SK-N-SH (cell line): ENCODE results near the gene ASTE1. TPM values are rescaled to one million over a fixed set of nuclear protein-coding genes. Genes with fewer than 3 reads are reported as not detected.

Source experiments
- CTCF ChIA-PET: fragments of 300-600, 350-600 bp; formaldehyde crosslinking; extraction: SDS; loops from one replicate; lab custom pipeline; 2021; lab: Yijun Ruan, JAX
- POLR2A ChIA-PET: fragments of 350-600 bp; sonication (Branson Sonifier 250); formaldehyde crosslinking; extraction: SDS; loops from one replicate; lab custom pipeline; 2020; ENCODE audit warnings: antibody characterized with exemption, inconsistent platforms; lab: Yijun Ruan, JAX
- DNase-seq: peaks from one replicate; pipeline ENCODE4 v3.0.0; 2012
- H2AFZ ChIP-seq: fragments of 200-600 bp; sonication (generic); 2 replicates; pipeline ENCODE4 v1.8.1; 2016; ENCODE audit warnings: antibody characterized with exemption, mild to moderate bottlenecking, low read depth
- H3F3A ChIP-seq: fragments of 200-600 bp; sonication (generic); replicated peaks from 2 replicates; pipeline ENCODE3; 2016; ENCODE audit warnings: antibody characterized with exemption, mild to moderate bottlenecking; ENCODE audit not compliant: insufficient read depth
- H3K27ac ChIP-seq, 2 experiments: fragments of 200-500 bp in 1 of 2; fragments of 200-600 bp in 1 of 2; sonication (Bioruptor generic) in 1 of 2; sonication (generic), shearing (Covaris generic) in 1 of 2; 2 replicates each; pipeline versions ENCODE4 v1.5.1 to v1.6.1; 2014 to 2016; ENCODE audit warnings: low read depth in 2 of 2, inconsistent platforms in 1 of 2, low read length in 1 of 2, mild to moderate bottlenecking in 1 of 2, mixed read lengths in 1 of 2
- H3K27me3 ChIP-seq: fragments of 200-600 bp; sonication (generic), shearing (Covaris generic); 2 replicates; pipeline ENCODE4 v1.6.1; 2016; ENCODE audit warnings: mixed run types; ENCODE audit not compliant: insufficient read depth
- H3K36me3 ChIP-seq, 2 experiments: fragments of 200-500 bp in 1 of 2; fragments of 200-600 bp in 1 of 2; sonication (Bioruptor generic) in 1 of 2; sonication (generic) in 1 of 2; replicated peaks in 1 of 2; 2 replicates each; pipeline versions ENCODE3 to v1.5.1; 2014 to 2016; ENCODE audit warnings: low read length in 1 of 2, mild to moderate bottlenecking in 1 of 2; ENCODE audit not compliant: insufficient read depth in 2 of 2, control insufficient read depth in 1 of 2
- H3K4me1 ChIP-seq, 2 experiments: fragments of 200-500 bp in 1 of 2; fragments of 200-600 bp in 1 of 2; sonication (Bioruptor generic) in 1 of 2; sonication (generic), shearing (Covaris generic) in 1 of 2; 2 replicates each; pipeline versions ENCODE4 v1.5.1 to v1.6.1; 2014 to 2016; ENCODE audit warnings: low read depth in 1 of 2, low read length in 1 of 2, mixed run types in 1 of 2; ENCODE audit not compliant: insufficient read depth in 2 of 2, control insufficient read depth in 1 of 2
- H3K4me2 ChIP-seq: fragments of 200-600 bp; sonication (generic), shearing (Covaris generic); 2 replicates; pipeline ENCODE4 v1.6.1; 2017; ENCODE audit warnings: mixed run types
- H3K4me3 ChIP-seq, 2 experiments: fragments of 200-500 bp in 1 of 2; fragments of 200-600 bp in 1 of 2; sonication (Bioruptor generic) in 1 of 2; sonication (generic), shearing (Covaris generic) in 1 of 2; 2 replicates each; pipeline versions ENCODE4 v1.5.1 to v1.8.1; 2014 to 2016; ENCODE audit warnings: low read depth in 2 of 2, inconsistent platforms in 1 of 2, low read length in 1 of 2, mild to moderate bottlenecking in 1 of 2, mixed read lengths in 1 of 2, moderate library complexity in 1 of 2
- H3K79me2 ChIP-seq: fragments of 200-600 bp; sonication (generic); 2 replicates; pipeline ENCODE4 v1.8.1; 2017; ENCODE audit warnings: mild to moderate bottlenecking; ENCODE audit not compliant: insufficient read depth
- H3K9ac ChIP-seq: fragments of 200-600 bp; sonication (generic); 2 replicates; pipeline ENCODE4 v1.6.1; 2017; ENCODE audit warnings: mixed run types
- H3K9me2 ChIP-seq: fragments of 200-600 bp; sonication (generic); 2 replicates; pipeline ENCODE4 v1.6.1; 2017; ENCODE audit warnings: mixed run types
- H3K9me3 ChIP-seq: fragments of 200-600 bp; sonication (generic); 2 replicates; pipeline ENCODE4 v1.6.1; 2017; ENCODE audit warnings: mixed run types, mild to moderate bottlenecking, moderate library complexity
- H4K20me1 ChIP-seq: fragments of 200-600 bp; sonication (generic); 2 replicates; pipeline ENCODE4 v1.6.1; 2017; ENCODE audit warnings: mild to moderate bottlenecking, mixed run types; ENCODE audit not compliant: insufficient read depth
- ELF1 ChIP-seq: IDR thresholded peaks from 2 replicates; pipeline ENCODE4 v1.4.0; 2012
- JUND ChIP-seq: IDR thresholded peaks from 2 replicates; pipeline ENCODE4 v1.4.0; 2012
- NFIC ChIP-seq: IDR thresholded peaks from 2 replicates; pipeline ENCODE4 v1.4.0; 2012; ENCODE audit warnings: borderline replicate concordance
- NRF1 ChIP-seq: IDR thresholded peaks from 2 replicates; pipeline ENCODE4 v1.6.1; 2012; ENCODE audit warnings: low read depth, mild to moderate bottlenecking, low read length
- PBX3 ChIP-seq: IDR thresholded peaks from 2 replicates; pipeline ENCODE4; 2012
- POLR2AphosphoS5 ChIP-seq: IDR thresholded peaks from 2 replicates; pipeline ENCODE4 v1.6.1; 2012; ENCODE audit warnings: low read depth, low read length
- RCOR1 ChIP-seq: fragments of 150-350 bp; IDR thresholded peaks from 2 replicates; pipeline ENCODE4 v1.6.1; 2017; ENCODE audit warnings: antibody characterized with exemption, low read length
- REST ChIP-seq: IDR thresholded peaks from 2 replicates; pipeline ENCODE4 v1.6.1; 2012; ENCODE audit warnings: mild to moderate bottlenecking, low read depth, low read length, moderate library complexity
- RXRA ChIP-seq: IDR thresholded peaks from 2 replicates; pipeline ENCODE4 v1.4.0; 2012; ENCODE audit warnings: low read depth, mild to moderate bottlenecking, borderline replicate concordance
- SIN3A ChIP-seq: IDR thresholded peaks from 2 replicates; pipeline ENCODE4 v1.6.1; 2012; ENCODE audit warnings: low read depth, mild to moderate bottlenecking, low read length, moderate library complexity, borderline replicate concordance
- TAF1 ChIP-seq: IDR thresholded peaks from 2 replicates; pipeline ENCODE4 v1.6.1; 2012; ENCODE audit warnings: low read depth, mild to moderate bottlenecking, low read length, moderate library complexity, borderline replicate concordance
- TCF12 ChIP-seq: IDR thresholded peaks from 2 replicates; pipeline ENCODE4 v1.4.0; 2012
- TEAD4 ChIP-seq: IDR thresholded peaks from 2 replicates; pipeline ENCODE4 v1.4.0; 2012; ENCODE audit warnings: mild to moderate bottlenecking, borderline replicate concordance; ENCODE audit not compliant: insufficient read depth
- YY1 ChIP-seq: IDR thresholded peaks from 2 replicates; pipeline ENCODE4 v1.4.0; 2012; ENCODE audit warnings: low read depth, mild to moderate bottlenecking
- WGBS: methylation state at CpG from one replicate; pipeline ENCODE4 v1.1.6; 2017; ENCODE audit warnings: low lambda C conversion rate; 5-methylcytosine and 5-hydroxymethylcytosine counted together
- polyA plus RNA-seq, 3 experiments: library from polyadenylated mRNA; depleted of rRNA; stranded (reverse); fragments of >200 nt; gene quantifications; 2 replicates each; pipeline ENCODE4 v1.2.3, GENCODE V29; 2012
- TF ChIP-seq, protein P1 (sequence below): IDR thresholded peaks from 2 replicates; pipeline ENCODE4 v1.4.0; 2012; ENCODE audit warnings: low read depth

Gene ASTE1
- polyA plus RNA-seq, 1 of the 3 experiments (the other 2 are of a cell fraction): 3.5 TPM

DNA sequence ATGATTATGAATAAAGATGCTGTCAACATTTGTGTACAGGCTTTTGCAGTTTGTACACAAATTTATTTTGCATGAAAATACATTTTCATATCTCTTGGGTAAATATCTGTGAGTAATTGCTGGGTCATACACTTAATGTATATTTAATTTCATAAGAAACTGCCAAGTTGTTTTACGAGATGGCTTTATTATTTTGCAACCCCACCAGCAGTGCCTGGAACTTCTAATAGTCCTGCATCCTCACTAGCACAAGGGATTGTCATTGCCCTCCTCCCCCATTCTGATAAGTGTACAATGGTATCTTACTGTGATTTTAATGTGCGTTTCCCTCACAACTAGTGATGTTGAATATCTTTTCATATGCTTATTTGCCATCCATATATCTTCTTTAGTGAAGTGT lies 45.2 kb downstream of the ASTE1 start (continued):
- TF ChIP-seq REST (no peak), NRF1 (no peak)

- no peak overlapping the region for H3K27ac ChIP-seq
- no peak overlapping the region for H2AFZ ChIP-seq
- no peaks in the 10 kb centered on the region for H3K9me3 ChIP-seq
- H3K27me3 ChIP-seq: no peaks in the 10 kb centered on the region
- H3K36me3 ChIP-seq: peaks cover 45 to 58% of the 10 kb centered on the region in 2 experiments
- no peak for DNase-seq
- no peaks in the 10 kb centered on the region for H3K9me2 ChIP-seq
- ChIA-PET POLR2A (no interaction called here), CTCF (interaction anchor here (1.1 kb wide), 1 partner anchor 86 kb away, joined by 4 read pairs; no protein-coding TSS in a partner anchor)
- H3K9ac ChIP-seq: no peak overlapping the region
- H3K4me3 ChIP-seq: no peak overlapping the region
- no peaks in the 10 kb centered on the region for H3K4me1 ChIP-seq
- H3K4me2 ChIP-seq: no peak overlapping the region
- no peaks in the 10 kb centered on the region for H4K20me1 ChIP-seq
- WGBS: 59% methylated on average over 2 of the region's 2 CpGs
- H3K79me2 ChIP-seq: no peaks in the 10 kb centered on the region
- H3F3A ChIP-seq: peaks cover 3% of the 10 kb centered on the region
- no peak for TF ChIP-seq RXRA
- TF ChIP-seq SIN3A: no peak
- no peak for TF ChIP-seq PBX3
- TF ChIP-seq POLR2AphosphoS5: no peak
- TF ChIP-seq TAF1: no peak
- no peak for TF ChIP-seq TCF12
- no peak for TF ChIP-seq NFIC
- no peak for TF ChIP-seq NRF1
- no peak for TF ChIP-seq YY1
- no peak for TF ChIP-seq RCOR1
- TF ChIP-seq ELF1: no peak
- no peak for TF ChIP-seq JUND
- TF ChIP-seq TEAD4: no peak
- TF ChIP-seq, protein P1, sequence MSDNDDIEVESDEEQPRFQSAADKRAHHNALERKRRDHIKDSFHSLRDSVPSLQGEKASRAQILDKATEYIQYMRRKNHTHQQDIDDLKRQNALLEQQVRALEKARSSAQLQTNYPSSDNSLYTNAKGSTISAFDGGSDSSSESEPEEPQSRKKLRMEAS: no peak
Measured at GRCh38 chr3:130979117-130979516, 47.5 kb downstream of the ASTE1 start.
